Left renal cortex interstitium (tissue), 4 donors: ENCODE measurements around the gene CCDC74B. TPM values are rescaled to one million over a fixed set of nuclear protein-coding genes. Genes with fewer than 3 reads are reported as not detected.
"Not testable (repeated sequence)": the region's sequence is repeated elsewhere in the genome, so short reads cannot be mapped to it uniquely, and the experiment has no call there.

ENCODE experiments used
- DNase-seq, 4 donors: peaks; one replicate each; pipeline ENCODE4 v3.0.0-alpha.2; 2013; ENCODE audit warnings: low read depth in 4 of 4, low spot score in 2 of 4, missing footprints in 1 of 4
- polyA plus RNA-seq, 4 donors: library from polyadenylated mRNA; unstranded; fragments of 120-200 nt; gene quantifications; one replicate each; pipeline ENCODE4 v1.2.1, GENCODE V29; 2013; ENCODE audit not compliant: insufficient read length in 4 of 4

The CCDC74B gene
- polyA plus RNA-seq, 4 donors = 7.3 to 26.2 (median 16.5) TPM

DNA sequence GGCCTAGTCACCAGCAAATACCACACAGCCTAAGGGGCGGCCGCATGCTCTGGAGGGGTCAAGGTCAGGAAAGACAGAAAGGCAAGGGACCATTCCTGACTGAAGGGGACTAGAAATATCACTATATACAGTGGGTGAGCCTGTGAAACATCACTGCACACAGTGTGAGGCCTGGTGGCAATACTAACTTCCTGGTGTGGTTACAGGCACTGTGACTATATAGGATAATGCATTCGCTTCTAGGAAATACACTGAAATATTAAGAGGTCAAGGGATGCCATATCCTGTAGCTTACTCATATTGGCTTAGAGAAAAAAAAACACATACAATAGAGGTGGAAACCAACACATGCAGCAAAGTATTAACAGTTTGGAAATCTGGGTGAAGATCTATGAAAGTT is 24.3 kb upstream of the CCDC74B start:
- DNase-seq = not testable (repeated sequence)

DNA sequence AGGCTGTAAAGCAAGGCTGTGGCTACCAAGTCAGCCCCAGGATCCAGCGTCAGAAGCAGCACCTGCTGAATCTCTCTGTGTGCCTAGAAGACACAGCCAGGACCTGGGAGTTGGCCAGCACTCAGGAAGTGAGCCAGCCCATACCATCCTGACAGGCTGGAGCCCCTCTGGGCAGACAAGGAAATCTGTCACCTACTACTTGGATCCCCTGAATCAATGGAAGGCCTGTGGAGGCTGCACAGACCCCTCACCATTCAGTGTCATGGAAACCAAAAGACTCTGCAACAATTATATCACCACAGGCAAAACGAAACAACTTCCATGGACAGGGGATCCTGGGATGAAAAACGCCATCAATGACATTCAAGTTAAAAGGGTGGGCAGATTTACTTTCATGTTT is 21.7 kb upstream of the CCDC74B start:
- not testable (repeated sequence) for DNase-seq

DNA sequence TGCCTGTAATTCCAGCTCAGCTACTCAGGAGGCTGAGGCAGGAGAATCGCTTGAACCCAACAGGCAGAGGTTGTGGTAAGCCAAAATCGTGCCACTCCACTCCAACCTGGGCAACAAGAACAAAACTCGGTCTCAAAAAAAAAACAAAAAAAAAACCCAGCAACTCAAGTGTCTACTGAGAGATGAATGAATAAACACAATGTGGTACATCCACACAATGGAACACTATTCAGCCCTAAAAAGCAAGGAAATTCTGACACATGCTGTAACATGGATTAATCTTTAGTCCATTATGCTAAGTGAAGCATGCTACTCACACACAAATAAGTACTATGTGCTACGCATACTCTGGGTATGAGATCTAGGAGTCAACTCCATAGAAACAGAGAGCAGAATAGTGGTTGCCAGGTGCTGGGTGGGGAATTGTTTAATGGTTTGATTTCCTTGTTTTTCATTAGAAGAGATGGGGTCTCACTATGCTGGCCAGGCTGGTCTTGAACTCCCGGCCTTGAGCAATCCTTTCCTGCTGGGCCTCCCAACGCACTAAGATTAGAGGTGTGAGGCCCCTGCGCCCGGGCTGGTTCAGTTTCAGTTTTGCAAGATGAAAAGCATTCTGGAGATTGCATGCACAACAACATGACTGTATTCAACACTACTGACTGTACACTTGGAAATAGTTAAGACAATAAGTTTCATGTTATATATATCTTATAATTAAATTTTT is 20.5 kb upstream of the CCDC74B start:
- no peak for DNase-seq

GRCh38 chr2:130162968-130163367 is 18.1 kb upstream of the CCDC74B start:
- DNase-seq = no peak

GRCh38 chr2:130162486-130162885 is 17.6 kb upstream of the CCDC74B start:
- DNase-seq = not testable (repeated sequence)

DNA sequence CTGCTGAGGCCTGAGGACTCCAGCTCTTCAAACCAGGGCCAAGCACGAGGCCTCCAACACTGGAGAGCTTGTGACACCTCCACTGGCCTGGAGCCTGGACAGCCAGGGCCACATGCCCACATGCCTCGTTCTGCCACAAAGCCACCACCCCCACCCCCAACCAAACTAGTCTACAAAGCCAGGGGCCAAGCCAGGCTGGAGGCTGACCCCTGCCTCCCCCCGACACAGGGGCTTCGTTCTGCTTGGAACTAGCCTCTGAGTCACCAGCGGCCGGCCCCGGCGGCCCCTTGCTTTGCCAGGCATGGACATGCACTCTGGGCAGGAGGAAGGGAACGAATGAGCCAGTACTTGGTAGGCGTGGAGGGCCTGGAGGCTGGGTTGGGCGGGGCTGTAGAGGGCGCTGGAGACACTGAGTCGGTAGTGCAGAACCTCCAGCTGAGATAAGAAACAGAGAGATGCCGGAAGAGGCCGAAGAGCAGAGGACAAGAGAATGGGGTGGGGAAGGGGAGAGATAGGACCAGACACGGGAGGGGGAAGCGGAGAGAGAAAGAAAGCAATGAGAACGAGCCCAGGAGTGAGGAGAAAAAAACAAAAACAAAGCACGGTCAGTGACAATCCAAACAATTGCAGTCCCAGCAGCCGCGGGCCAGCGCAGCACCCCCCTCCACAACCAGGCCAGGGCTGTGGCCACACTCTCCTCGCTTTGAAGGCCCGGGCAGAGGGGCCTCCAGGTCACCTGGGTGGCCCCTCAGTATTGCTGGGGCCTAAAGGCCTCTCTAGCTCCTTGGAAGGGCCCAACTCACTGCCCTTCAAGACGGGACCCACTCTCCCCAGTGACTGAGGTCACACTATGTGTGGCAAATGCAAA is 16.2 kb upstream of the CCDC74B start:
- DNase-seq = not testable (repeated sequence)

DNA sequence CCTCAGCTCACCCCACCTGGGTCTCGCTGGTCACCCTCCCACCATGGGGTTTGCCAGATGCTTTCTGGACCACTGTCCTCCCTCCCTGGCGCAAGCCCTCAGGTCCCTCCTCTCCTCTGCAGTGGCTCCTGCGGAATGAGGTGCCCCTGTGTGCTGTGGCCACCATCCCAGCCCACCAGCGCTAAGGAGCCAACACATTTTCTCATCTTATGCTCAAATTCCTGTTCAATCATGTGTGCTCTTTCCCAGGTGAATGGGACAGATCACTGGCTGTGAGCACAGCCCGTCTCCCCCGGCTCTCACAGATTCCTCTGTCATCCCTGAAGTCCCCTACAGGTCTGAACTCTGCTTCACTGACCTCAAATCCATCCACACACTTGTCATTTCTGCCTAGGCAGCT is 15.2 kb upstream of the CCDC74B start:
- no peak for DNase-seq

DNA sequence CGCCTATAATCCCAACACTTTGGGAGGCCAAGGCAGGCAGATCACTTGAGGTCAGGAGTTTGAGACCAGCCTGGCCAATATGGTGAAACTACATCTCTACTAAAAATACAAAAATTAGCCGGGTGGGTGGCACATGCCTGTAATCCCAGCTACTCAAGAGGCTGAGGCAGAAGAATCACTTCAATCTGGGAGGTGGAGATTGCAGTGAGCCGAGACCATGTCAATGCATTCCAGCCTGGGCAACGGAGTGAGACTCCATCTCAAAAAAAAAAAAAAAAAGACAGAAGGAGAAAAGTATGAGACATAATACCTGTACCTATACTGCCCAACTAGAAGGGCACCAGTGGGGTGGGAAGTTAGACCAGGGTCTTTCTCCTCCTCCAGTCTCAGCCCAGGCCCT is 14.5 kb upstream of the CCDC74B start:
- DNase-seq = not testable (repeated sequence)

GRCh38 chr2:130158631-130159030 is 13.7 kb upstream of the CCDC74B start:
- DNase-seq = no peak

DNA sequence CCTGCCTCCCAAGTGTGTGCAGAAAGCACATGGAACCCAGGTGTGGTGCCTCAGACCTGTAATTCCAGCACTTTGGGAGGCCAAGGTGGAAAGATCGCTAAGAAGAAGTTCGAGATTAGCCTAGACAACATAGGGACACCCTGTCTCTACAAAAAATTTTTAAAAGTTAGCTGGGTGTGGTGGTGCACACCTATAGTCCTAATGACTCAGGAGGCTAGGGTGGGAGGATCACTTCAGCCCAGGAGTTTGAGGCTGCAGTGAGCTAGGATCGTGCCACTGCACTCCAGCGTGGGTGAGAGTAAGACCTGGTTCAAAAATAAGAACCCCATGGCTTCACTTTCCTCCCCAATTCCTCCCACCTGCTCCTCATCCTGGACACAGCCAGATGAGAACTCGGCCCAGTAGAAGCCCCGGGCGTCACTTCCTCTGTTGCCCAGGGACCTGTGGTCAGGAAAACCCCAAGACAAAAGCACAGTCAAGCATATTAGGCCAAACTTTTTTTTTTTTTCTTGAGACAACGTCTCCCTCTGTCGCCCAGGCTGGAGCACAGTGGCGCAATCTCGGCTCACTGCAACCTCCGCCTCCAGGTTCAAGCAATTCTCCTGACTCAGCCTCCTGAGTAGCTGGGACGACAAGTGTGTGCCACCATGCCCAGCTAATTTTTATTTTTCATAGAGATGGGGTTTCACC is 13.1 kb upstream of the CCDC74B start:
- DNase-seq = not testable (repeated sequence)

GRCh38 chr2:130157354-130157753 is 12.4 kb upstream of the CCDC74B start:
- not testable (repeated sequence) for DNase-seq

- DNase-seq = no peak
These were observed 11.7 kb upstream of the CCDC74B start for GRCh38 chr2:130156624-130157004.

GRCh38 chr2:130155956-130156623 is 11.2 kb upstream of the CCDC74B start:
- not testable (repeated sequence) for DNase-seq

DNA sequence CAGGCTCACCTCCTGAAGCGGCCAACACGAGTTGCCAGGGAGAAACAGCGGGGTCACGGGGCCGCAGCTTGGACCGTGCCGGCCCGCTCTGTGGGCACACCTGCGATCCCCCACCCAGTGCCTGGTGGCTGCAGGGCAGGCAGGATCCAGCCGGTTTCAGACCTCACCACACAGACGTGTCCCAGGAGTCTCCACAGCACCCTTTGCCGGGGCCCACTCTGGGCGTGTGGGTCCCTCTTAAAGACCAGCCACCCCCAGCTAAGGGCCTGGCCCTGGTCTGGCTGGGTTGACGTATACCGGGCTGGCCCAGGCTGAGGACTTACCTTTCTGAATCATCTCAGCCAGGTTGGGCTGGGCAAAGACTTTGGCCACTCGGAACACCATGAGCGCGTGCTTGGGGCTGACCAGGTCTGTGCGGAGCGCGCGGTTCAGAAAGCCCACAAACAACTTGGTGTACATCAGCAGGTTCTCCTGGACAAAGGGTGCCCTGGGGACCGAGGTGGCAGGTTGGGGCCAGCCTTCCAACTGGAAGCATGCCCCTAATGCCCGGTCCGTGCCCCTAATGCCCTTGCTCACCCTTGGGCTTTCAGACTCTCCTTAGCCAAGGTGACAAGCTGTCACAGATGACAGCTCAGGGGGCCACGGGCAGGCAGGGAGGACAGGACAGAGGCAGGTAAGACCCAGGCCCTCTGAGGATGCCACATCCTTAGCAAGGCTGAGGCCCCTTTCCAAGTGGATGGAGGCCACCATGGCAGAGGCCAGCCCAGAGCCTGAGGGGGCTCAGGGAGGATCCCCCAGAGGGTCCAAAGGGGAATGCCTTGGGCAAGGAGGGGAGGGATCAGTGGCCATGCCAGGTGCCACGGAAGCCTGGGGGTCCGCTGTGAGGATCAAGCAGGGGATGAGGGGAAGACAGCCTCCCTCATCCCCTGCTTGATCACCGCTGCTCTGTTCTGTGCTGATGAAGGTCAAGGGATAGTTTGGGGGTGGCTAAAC is 10.2 kb upstream of the CCDC74B start:
- no peak for DNase-seq

DNA sequence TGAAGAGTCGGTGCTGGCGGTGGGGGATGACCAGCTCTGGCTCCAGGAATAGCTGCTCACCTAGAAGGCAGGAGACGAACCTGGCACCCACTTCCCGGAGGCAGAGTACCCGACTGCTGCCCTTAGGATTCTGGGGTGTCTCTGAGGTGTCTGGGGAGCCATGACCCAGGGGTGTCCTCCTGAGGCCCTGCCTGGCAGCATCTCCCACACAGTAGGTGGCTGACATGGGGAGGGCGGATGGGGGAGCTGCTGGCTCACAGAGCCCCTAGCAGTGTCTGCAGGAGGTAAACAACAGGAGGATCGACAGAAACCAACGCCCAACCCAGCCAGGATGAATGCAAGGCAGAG is 9.5 kb upstream of the CCDC74B start:
- DNase-seq = not testable (repeated sequence)

DNA sequence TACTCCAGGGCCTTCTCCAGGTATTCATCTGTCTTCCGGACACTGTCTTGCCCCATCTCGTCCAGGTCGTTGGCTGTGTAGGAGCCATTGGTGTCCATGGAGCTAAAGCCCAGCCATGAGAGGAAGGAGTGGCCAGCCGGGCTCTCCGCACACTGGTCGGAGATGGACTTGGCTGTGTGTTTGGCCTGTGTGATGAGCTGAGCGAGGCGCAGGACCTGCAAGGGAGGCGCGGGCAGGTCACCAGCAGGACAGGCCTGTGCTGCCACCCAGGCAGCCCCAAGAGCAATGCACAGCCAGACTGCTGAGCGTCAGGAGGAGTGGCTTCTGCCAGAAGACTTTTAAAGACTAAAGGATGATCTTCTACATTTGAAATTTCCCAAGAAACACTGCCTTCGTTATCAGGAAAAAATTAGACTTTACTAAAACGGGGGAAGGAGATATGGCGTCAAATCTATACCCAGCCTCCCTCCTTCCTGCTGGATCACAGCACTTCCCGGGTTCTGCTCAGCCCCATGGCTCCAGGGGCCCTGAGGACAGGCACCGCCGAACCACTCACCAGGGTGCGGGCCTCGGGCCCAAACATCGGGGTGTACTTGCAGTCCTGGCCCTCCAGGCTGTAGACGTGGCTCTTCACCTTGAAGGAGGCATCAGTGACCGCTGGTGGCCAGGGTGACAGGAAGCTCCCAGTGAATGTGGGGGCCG is 9.0 kb upstream of the CCDC74B start:
- DNase-seq = not testable (repeated sequence)

- DNase-seq = no peak
These were observed 8.1 kb upstream of the CCDC74B start for GRCh38 chr2:130152816-130153595.

DNA sequence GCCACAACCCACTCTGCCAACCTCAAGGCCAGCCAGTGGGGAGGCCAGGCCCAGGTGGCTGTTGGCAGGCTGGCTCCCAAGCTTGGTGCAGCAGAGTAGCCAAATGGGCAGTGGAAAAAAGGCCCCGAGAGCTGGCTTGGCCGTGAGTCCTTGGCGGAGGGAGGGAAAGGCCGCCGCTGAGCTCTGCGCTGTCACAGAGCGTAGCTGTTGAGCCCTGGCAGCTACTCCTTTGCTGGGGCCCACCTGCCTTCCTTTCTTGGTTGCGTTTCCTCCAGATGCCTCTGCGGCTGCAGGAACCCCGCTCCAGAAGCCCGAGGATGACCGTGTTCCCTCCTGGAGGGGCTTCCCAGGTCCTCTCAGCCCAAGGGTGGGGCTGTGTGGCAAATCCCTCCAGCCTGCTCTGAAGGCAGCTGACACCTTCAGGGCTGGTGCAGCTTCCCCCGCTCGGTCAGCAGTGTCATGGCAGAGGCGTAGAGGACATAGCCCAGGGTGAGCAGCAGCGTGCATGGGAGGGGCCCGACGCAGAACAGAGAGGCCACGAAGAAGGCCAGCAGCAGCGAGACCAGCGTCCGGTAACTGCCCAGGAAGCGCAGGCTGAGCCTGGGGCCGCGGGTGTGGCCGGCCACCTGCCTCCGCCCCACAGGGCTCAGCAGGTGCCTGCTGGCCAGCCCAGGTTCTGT is 7.4 kb upstream of the CCDC74B start:
- DNase-seq = not testable (repeated sequence)
